GM12872 (cell line): ENCODE measurements around the gene CTNNA3.

Source experiments
- TF ChIP-seq, protein P1 (sequence below): IDR thresholded peaks from 3 replicates; pipeline ENCODE4 v1.5.1; 2011; ENCODE audit warnings: low read depth, mild to moderate bottlenecking, low read length, moderate library complexity; ENCODE audit not compliant: insufficient read depth

The CTNNA3 gene

GRCh38 chr10:65911151-65911835 is 1784.7 kb downstream of the CTNNA3 start:
- TF ChIP-seq, protein P1, sequence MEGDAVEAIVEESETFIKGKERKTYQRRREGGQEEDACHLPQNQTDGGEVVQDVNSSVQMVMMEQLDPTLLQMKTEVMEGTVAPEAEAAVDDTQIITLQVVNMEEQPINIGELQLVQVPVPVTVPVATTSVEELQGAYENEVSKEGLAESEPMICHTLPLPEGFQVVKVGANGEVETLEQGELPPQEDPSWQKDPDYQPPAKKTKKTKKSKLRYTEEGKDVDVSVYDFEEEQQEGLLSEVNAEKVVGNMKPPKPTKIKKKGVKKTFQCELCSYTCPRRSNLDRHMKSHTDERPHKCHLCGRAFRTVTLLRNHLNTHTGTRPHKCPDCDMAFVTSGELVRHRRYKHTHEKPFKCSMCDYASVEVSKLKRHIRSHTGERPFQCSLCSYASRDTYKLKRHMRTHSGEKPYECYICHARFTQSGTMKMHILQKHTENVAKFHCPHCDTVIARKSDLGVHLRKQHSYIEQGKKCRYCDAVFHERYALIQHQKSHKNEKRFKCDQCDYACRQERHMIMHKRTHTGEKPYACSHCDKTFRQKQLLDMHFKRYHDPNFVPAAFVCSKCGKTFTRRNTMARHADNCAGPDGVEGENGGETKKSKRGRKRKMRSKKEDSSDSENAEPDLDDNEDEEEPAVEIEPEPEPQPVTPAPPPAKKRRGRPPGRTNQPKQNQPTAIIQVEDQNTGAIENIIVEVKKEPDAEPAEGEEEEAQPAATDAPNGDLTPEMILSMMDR, result no peak

GRCh38 chr10:65910209-65910608 is 1785.8 kb downstream of the CTNNA3 start:
- TF ChIP-seq, protein P1, result no peak

DNA sequence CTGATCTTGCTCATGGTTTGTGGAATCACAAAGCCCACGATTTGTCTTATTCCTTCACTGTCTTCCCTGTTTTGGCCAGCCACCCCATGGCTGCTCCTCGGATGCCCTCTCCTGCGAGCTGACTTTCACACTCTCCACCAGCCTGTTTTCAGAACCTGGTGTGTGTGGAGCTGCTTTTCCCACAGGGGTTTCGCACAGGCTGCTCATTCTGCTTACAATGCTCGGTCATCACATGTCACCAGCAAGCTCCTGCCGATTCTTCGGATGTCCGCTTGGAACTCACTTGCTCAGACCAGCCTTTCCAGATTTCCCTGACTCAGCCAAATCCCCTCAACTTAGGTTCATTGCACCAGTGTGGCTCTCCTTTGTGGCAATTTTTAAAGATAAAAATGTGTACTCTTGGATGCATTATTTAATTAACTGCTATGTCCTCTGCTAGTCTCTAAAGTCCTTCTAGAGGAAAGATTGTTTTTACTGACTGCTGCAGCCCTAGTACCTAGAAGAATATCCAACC is 1788.7 kb downstream of the CTNNA3 start:
- TF ChIP-seq, protein P1, result no peak

- TF ChIP-seq, protein P1, result no peak
These were observed 1792.4 kb downstream of the CTNNA3 start for GRCh38 chr10:65903620-65904019.

DNA sequence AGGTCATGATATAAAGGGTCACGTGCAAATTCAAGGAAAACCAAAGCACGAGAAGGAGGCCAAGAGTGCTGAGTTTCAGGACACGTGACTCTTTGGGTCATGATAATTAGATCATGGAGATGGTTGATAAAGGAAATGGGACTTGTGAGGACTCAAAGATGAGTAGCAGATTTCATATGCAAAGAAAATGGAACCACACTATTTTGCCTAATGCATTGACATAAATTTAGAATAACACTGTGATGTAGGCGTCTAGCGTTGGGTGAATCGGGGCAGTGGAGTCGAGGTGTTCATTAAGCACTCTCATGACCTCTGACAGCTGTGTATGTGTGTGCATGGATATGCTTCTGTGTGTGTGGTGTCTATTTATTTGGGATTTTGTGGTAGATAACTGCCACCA is 1795.7 kb downstream of the CTNNA3 start:
- TF ChIP-seq, protein P1, result no peak

DNA sequence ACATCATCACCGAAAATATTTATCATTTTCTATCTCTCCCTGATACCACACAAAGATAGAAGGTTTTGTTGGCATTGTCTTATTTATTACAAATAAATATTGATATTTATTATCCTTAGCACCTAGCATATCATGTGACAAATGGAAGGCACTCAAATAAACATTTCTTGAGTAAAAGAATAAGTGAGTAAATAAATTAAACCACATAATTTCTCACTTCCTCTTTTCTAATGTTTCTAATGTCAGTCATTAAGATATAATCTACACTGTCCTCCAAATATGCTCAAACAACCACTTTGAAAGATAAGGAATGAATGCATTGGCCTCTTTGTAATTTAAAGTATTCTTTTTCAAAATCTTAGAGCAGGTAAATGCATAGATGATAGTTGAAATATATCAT is 1797.9 kb downstream of the CTNNA3 start:
- TF ChIP-seq, protein P1, result no peak

- TF ChIP-seq, protein P1, result no peak
These were observed 1801.0 kb downstream of the CTNNA3 start for GRCh38 chr10:65894961-65895360.

GRCh38 chr10:65894379-65894778 is 1801.6 kb downstream of the CTNNA3 start:
- TF ChIP-seq, protein P1, result no peak
